ENCODE measurements around the gene RHOU.
"Not testable (repeated sequence)": the region's sequence is repeated elsewhere in the genome, so short reads cannot be mapped to it uniquely, and the experiment has no call there.

The RHOU gene

DNA sequence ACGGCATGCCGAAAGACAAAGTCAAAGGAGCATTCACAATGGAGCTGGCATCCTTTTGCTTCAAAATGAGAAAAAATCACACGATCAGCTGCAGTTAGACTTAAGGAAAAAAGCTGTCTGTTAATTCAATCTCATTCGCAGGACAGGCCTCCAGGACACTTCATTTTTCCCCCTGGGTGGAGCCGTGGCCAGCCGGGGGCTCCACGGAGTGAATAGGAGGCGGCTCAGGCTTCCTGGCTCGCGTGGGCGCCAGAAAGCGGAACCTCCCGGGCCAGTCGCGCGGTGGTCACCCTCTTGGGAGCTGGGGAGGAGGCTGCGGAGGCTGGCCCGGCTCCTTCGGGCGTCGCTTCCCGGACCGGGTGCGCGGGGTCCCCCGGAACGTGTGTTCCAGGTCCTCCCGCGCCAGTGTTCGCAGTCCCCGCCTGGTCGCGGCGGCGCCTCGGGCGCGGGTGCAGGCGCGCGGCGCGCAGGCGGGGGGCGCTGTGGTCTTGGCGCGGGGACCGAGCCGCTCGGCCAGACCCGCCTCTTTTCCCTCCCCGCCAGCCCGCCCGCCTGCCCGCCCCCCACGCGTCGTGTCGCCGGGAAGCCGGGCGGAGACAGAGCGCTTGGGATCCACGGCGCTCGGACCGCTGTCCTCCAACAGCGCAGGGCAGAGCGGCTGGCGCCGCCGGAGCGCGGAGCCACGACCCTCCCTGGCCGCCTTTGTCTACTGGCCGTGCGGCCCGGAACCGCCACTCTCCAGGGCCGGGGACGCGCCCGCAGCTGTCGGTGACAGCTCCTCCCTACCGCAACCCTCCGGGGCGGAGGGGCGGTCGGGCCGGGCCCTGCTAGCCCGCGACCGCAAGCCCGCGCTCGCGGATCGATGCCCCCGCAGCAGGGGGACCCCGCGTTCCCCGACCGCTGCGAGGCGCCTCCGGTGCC is at the start of gene RHOU:
TSS of gene RHOU (plus strand) at position 599 of the 921 bp plus-strand sequence. CDS start at position 863, 264 bp downstream.
- DNase-seq, result peak; percentile 41 to 84 (median 82)

GRCh38 chr1:228687587-228687986 is 47.7 kb upstream of the RHOU start:
- no peak for DNase-seq

- no peak for DNase-seq
These were observed 46.0 kb upstream of the RHOU start for GRCh38 chr1:228689255-228689654.

- DNase-seq, result no peak
These were observed 44.1 kb upstream of the RHOU start for GRCh38 chr1:228691211-228691610.

GRCh38 chr1:228691926-228692325 is 43.4 kb upstream of the RHOU start:
- DNase-seq, result peak; percentile 48 to 82 (median 57)

DNA sequence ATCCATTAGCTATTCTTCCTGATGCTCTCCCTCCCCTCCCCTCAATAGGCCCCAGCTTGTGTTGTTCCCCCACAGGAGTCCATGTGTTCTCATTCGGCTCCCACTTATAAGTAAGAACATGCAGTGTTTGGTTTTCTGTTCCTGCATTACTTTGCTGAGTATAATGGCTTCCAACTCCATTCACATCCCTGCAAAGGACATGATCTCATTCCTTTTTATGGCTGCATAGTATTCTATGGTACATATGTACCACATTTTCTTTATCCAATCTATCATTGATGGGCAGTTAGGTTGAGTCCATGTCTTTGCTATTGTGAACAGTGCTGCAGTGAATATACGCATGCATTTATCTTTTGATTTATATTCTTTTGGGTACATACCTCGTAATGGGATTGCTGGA is 40.8 kb upstream of the RHOU start:
- not testable (repeated sequence) for DNase-seq

DNA sequence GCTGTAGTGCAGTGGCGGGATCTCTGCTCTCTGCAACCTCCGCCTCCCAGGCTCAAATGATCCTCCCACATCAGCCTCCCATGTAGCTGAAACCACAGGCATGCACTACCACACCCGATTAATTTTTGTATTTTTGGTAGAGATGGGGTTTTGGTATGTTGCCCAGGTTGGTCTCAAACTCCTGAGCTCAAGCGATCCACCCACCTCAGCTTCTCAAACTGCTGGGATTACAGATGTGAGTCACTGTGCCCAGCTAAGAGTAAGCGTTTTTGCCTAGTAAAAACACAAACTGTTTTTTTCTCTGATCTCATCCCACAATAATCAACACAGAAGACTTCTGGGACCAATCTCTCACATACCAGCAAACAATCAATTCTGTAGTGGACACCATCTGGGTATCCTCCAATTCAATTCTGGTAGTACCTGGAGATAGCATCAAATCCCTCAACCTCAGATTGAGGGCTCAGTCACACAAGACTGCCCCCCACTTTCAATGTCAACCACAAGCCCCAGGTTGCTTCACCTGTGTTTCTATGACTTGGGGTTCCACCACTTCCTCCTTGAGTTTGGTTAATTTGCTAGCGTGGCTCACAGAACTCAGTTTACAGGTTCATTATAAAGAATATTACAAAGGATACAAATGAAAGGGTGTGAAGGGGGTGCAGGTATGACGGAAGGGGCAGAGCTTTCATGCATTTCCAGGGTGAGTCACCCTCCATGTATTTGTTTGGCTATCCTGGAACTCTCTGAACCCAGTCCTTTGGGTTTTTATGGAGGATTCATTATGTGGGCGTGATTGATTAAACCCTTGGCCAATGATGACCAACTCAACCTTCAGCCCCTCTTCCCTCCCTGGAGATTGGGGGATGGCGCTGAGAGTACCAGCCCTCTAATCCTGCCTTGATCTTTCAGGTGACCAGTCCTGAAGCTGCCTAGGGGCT is 40.0 kb upstream of the RHOU start:
- DNase-seq, result no peak

- DNase-seq, result peak in 2 of 3 experiments; percentile 5 to 49
These were observed 37.9 kb upstream of the RHOU start for GRCh38 chr1:228697207-228698016.

DNA sequence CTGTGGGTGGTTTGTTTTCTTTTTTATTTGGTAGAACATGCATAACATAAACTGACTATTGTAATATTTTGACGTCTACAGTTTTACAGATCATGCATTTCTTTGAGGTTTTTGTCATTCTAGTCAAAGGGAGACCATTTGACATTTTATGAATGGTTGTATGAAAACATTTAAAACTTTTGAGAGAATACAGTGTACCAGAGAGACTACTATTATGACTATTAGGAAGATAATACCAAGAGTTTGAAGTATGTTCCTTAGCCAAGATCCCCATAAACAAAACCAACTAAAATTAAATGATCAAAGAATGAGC is 37.3 kb upstream of the RHOU start:
- no peak for DNase-seq

DNA sequence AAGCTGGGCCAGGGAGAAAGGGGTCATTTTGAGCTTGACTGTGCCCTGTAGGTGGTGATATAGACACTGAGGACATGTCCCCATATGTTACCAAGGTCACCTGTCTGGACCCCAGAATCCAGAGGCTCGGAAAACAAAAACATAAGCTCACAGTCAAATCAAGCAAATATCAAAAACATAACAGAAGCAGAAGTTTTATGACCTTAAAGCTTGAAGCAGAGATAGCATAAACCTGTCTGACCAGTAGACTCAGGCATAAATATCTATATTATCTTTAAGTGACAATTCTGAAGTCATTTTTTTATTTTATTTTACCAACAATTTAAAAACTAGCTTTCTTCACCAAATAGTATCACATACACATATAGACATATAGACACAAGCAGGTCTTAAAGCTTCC is 32.8 kb upstream of the RHOU start:
- no peak for DNase-seq

DNA sequence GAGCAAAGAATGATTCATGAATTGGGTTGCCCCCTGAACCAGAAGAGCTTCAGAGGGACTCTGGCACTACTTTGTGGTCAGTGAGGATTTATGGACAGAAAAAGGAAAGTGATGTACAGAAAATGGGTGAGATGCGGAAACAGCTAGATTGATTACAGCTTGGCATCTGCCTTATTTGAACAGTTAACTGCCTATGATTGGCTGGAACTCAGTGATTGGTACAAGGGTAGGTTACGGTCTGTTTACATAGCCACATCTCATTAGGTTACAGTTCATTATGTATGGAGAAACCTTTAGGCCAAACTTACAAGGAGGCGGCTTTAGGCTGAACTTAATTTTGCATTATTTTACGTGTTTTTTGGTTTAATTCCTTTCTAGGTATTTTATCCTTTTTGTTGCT is 29.0 kb upstream of the RHOU start:
- DNase-seq, result no peak

DNA sequence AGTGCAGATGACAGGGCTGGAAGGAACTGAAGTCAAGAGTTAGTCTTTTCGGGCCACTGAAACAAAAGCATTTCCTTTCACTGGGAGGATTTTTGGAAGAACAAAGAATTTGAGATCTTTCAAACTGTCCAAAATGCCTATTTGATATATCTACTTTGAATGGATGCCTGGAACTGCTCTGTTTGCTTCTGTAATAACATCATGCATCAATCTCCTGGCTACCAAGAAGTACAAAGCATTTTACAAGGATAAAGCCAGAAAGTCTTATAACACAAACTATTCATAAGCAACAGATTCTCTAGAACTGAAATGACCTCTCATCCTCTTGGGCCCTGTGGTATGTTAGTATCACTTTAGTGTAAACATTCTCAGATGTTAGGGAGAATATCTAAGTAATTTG is 18.2 kb upstream of the RHOU start:
- no peak for DNase-seq

DNA sequence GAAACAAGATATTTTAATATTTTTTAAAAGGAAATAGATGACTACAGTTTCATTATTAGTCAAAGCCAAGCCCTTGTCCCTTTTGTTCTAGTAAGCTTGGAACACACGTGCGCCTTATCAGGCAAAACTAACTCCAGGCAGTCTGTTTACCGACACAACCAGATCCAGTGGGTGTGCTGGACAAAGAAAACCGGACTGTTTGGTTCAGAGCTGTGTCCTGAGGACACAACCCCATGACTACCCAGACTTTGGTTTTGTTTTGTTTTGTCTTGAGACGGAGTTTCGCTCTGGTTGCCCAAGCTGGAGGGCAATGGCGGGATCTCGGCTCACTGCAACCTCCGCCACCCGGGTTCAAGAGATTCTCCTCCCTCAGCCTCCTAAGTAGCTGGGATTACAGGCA is 13.9 kb upstream of the RHOU start:
- no peak for DNase-seq

GRCh38 chr1:228723287-228723686 is 12.0 kb upstream of the RHOU start:
- no peak for DNase-seq

DNA sequence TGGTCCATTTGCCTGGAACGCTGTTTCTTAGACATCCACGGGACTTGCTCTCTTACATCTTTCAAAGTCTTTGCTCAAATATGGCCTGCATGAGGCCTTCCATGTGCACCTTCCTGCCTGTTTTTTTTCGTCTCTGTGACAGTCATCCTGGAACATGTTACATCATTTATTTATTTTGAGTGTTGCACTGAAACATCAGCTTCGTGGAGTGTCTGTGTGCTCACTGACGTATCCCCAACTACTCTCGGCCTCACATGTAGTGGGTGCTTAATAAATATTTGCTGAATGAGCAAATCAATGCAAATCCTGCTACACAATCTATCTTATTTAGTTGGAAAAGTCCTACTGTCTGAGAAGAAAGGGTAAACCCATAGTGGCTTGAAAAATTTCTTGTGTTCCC is 11.4 kb upstream of the RHOU start:
- DNase-seq, result no peak

DNA sequence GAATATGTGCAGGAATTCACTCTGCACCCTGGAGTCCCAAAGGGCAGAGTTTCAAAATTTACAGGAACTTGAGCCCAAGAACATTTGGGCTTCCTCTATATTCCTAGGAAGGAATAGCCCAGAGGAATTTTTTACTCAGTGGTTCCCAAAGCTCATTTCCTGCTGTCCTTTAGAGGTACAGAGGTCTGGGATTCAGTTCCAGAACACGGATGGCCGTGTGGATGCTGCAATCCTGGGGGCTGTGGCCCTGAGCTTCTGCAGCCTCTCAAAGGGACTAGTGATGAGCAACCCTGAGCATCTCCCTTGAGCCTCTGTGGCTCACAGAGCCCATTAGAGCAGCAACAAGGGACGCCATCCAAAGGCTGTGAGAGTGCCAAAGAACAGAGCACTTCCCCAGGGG is 10.1 kb upstream of the RHOU start:
- DNase-seq, result no peak

GRCh38 chr1:228727681-228728171 is 7.6 kb upstream of the RHOU start:
- no peak for DNase-seq

GRCh38 chr1:228732426-228732825 is 2.9 kb upstream of the RHOU start:
- no peak for DNase-seq

- no peak for DNase-seq
These were observed 1.7 kb upstream of the RHOU start for GRCh38 chr1:228733576-228733975.

DNA sequence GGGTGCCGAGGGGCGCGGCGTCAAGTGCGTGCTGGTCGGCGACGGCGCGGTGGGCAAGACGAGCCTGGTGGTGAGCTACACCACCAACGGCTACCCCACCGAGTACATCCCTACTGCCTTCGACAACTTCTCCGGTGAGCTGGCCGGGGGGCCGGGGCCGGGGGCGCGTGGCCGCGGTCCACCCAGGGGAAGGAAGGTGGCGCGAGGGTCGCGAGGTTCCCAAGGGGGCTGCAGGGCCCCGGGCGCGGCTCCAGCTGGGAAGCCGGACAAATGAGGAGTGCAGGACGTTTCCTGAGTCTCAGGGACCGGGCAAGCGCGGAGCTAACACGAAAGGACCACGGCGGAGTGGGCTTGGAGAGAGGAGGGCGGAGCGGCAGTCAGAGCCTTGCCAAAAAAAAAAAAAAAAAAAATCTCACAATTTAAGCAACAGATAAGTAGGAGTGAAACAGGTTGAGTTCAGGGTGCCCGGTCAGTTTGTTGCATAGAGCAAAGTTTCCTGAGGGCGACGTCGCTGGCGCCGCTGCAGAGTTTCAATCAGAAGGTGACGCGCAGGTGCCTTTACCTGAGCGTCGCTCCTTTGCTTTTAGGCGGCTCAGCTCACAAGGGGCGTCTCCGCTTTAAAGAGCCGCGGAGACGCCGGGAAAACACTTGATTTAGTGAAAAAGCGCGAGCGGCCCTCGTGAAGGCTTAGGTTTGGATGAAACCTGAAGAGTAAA is 750 bp downstream of the RHOU start:
- DNase-seq, result peak; percentile 23 to 68 (median 49)

GRCh38 chr1:228736844-228737445 is 1.7 kb downstream of the RHOU start:
- no peak for DNase-seq

DNA sequence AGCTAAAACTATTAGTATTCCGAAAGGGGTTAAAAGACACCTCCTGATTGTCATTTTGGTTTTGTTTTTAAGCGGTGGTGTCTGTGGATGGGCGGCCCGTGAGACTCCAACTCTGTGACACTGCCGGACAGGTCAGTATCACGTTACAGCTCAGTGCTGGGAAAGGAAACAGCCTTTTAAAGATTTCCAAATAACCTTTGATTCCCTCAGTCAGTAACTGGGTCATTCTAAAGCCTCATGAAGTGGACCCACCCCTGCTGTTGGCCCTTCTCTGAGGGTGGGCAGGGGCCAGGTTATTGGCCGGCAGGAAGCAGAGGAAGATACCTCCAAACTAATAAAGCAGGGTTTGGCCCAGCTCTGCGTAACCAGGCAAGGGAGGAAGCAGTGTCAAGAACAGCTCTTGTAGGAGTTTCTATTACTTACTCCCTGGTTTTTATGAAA is 2.3 kb downstream of the RHOU start:
- DNase-seq, result no peak
